A549 (cell line): Measurements from ENCODE around the gene FUT8. TPM values are rescaled to one million over a fixed set of nuclear protein-coding genes. Genes with fewer than 3 reads are reported as not detected.

Source experiments
- ATAC-seq, 2 experiments: fragments of 200-7000 bp in 1 of 2; fragments of >200 bp in 1 of 2; cut with Nextera tagmentation in 1 of 2; cut with Tn5 transposase in 1 of 2; 3 replicates each; pipeline versions ENCODE4 v1.8.0 to v1.9.1; 2018 to 2020; ENCODE audit warnings: mild to moderate bottlenecking in 1 of 2, moderate library complexity in 1 of 2
- CTCF ChIA-PET: fragments of 300-600 bp; sonication (Branson Sonifier 250); formaldehyde crosslinking; extraction: SDS; loops from one replicate; lab custom pipeline; 2021; ENCODE audit warnings: antibody characterized with exemption, inconsistent platforms; lab: Yijun Ruan, JAX
- POLR2A ChIA-PET: fragments of 350-600 bp; formaldehyde crosslinking; extraction: SDS; loops from one replicate; lab custom pipeline; 2021; ENCODE audit warnings: antibody characterized with exemption, inconsistent platforms; lab: Yijun Ruan, JAX
- DNase-seq, 2 experiments: peaks; one replicate each; pipeline versions ENCODE4 v3.0.0 to v3.0.0-alpha.2; 2011 to 2016; ENCODE audit warnings: low read depth in 1 of 2, low spot score in 1 of 2
- FAIRE-seq: peaks from 2 replicates; lab custom pipeline; 2011; peaks lifted over from hg19 to GRCh38; lab: Jason Lieb, UNC
- H3K27ac ChIP-seq, 2 experiments: fragments of >200 bp; sonication (Bioruptor Twin); formaldehyde crosslinking; 3 replicates each; pipeline ENCODE4 v1.5.1; 2016 to 2017
- H3K4me1 ChIP-seq: fragments of >200 bp; sonication (Bioruptor Twin); formaldehyde crosslinking; 3 replicates; pipeline ENCODE4 v1.6.1; 2016
- H3K4me2 ChIP-seq: fragments of >200 bp; sonication (Bioruptor Twin); formaldehyde crosslinking; 3 replicates; pipeline ENCODE4 v1.6.1; 2016
- H3K4me3 ChIP-seq: fragments of >200 bp; sonication (Bioruptor Twin); formaldehyde crosslinking; 3 replicates; pipeline ENCODE4 v1.5.1; 2016
- H3K9me3 ChIP-seq: fragments of >200 bp; sonication (Bioruptor Twin); formaldehyde crosslinking; 3 replicates; pipeline ENCODE4 v1.6.1; 2016
- BHLHE40 ChIP-seq: IDR thresholded peaks from 2 replicates; pipeline ENCODE4 v1.6.1; 2012; ENCODE audit warnings: low read depth, low read length, inconsistent platforms
- CBX2 ChIP-seq: fragments of 200-600 bp; sonication (generic); IDR thresholded peaks from 2 replicates; pipeline ENCODE4 v1.6.1; 2016; ENCODE audit warnings: low read depth, mild to moderate bottlenecking, borderline replicate concordance
- CEBPB ChIP-seq, 2 experiments: fragments of >200 bp in 1 of 2; sonication (Bioruptor Twin) in 1 of 2; formaldehyde crosslinking in 1 of 2; IDR thresholded peaks; 2 replicates each; pipeline ENCODE4 v1.6.1; 2012 to 2016
- CHD4 ChIP-seq: fragments of 200-600 bp; sonication (generic); IDR thresholded peaks from 2 replicates; pipeline ENCODE4 v1.6.1; 2016; ENCODE audit warnings: antibody characterized with exemption, mild to moderate bottlenecking, borderline replicate concordance
- EHF ChIP-seq: fragments of 250-450 bp; sonication (Bioruptor Pico); IDR thresholded peaks from 2 replicates; pipeline ENCODE4 v1.5.0; 2020; ENCODE audit warnings: mild to moderate bottlenecking
- EHMT2 ChIP-seq: fragments of 200-600 bp; sonication (generic); IDR thresholded peaks from 2 replicates; pipeline ENCODE4 v1.6.1; 2016; ENCODE audit warnings: antibody characterized with exemption, low read depth, mild to moderate bottlenecking, moderate library complexity
- FOSB ChIP-seq: fragments of 250-450 bp; sonication (Bioruptor Pico); IDR thresholded peaks from 2 replicates; pipeline ENCODE4 v1.5.0; 2020; ENCODE audit warnings: mild to moderate bottlenecking, moderate library complexity
- FOXS1 ChIP-seq: fragments of 250-450 bp; sonication (Bioruptor Pico); IDR thresholded peaks from 2 replicates; pipeline ENCODE4 v1.5.0; 2020; ENCODE audit warnings: mild to moderate bottlenecking, moderate library complexity
- HEYL ChIP-seq: fragments of 250-450 bp; sonication (Bioruptor Pico); IDR thresholded peaks from 2 replicates; pipeline ENCODE4 v1.8.0; 2021; ENCODE audit warnings: mild to moderate bottlenecking, moderate library complexity
- HOXA7 ChIP-seq: fragments of 250-450 bp; sonication (Bioruptor Pico); IDR thresholded peaks from 2 replicates; pipeline ENCODE4 v1.5.0; 2020; ENCODE audit warnings: mild to moderate bottlenecking, moderate library complexity
- HOXB13 ChIP-seq: fragments of 250-450 bp; sonication (Bioruptor Pico); IDR thresholded peaks from 2 replicates; pipeline ENCODE4 v1.5.0; 2020; ENCODE audit warnings: low read depth, mild to moderate bottlenecking, moderate library complexity
- HOXB5 ChIP-seq: fragments of 250-450 bp; sonication (Bioruptor Pico); IDR thresholded peaks from 2 replicates; pipeline ENCODE4 v1.5.0; 2020; ENCODE audit warnings: mild to moderate bottlenecking, moderate library complexity
- JUN ChIP-seq, 2 experiments: fragments of >200 bp; sonication (Bioruptor Twin); formaldehyde crosslinking; IDR thresholded peaks; 2 replicates in 1 of 2; 3 replicates in 1 of 2; pipeline ENCODE4 v1.6.1; 2016 to 2017
- JUNB ChIP-seq: fragments of >200 bp; sonication (Bioruptor Twin); formaldehyde crosslinking; IDR thresholded peaks from 2 replicates; pipeline ENCODE4 v1.6.1; 2016
- MAFK ChIP-seq: fragments of 450-650 bp; IDR thresholded peaks from 2 replicates; pipeline ENCODE4 v1.6.1; 2014; ENCODE audit not compliant: partially characterized antibody
- MYC ChIP-seq: IDR thresholded peaks from 2 replicates; pipeline ENCODE4 v1.6.1; 2012; ENCODE audit warnings: mild to moderate bottlenecking, inconsistent platforms, low read length, improper control_type of control experiment, borderline replicate concordance
- NFE2L2 ChIP-seq: fragments of 150-350 bp; conservative IDR thresholded peaks from 2 replicates; pipeline ENCODE4 v1.6.1; 2014; ENCODE audit warnings: low read length
- NPAS2 ChIP-seq: fragments of 250-450 bp; sonication (Bioruptor Pico); IDR thresholded peaks from 2 replicates; pipeline ENCODE4 v1.8.0; 2022; ENCODE audit warnings: mild to moderate bottlenecking, moderate library complexity, borderline replicate concordance
- RARB ChIP-seq: fragments of 250-450 bp; sonication (Bioruptor Pico); IDR thresholded peaks from 2 replicates; pipeline ENCODE4 v1.8.0; 2021; ENCODE audit warnings: mild to moderate bottlenecking, moderate library complexity
- SREBF2 ChIP-seq: fragments of 450-650 bp; IDR thresholded peaks from 2 replicates; pipeline ENCODE4 v1.6.1; 2014; ENCODE audit warnings: mild to moderate bottlenecking, moderate library complexity
- TP53 ChIP-seq: fragments of 250-450 bp; sonication (Bioruptor Pico); IDR thresholded peaks from 2 replicates; pipeline ENCODE4 v1.5.0; 2021; ENCODE audit warnings: mild to moderate bottlenecking, moderate library complexity
- ZC3H11A ChIP-seq: fragments of 450-650 bp; IDR thresholded peaks from 2 replicates; pipeline ENCODE4 v1.6.1; 2014; ENCODE audit warnings: antibody characterized with exemption, mild to moderate bottlenecking
- ZFP36 ChIP-seq: fragments of 450-650 bp; IDR thresholded peaks from 2 replicates; pipeline ENCODE4 v1.6.1; 2014; ENCODE audit warnings: borderline replicate concordance; ENCODE audit not compliant: partially characterized antibody
- WGBS: methylation state at CpG from one replicate; pipeline ENCODE4 v1.1.6; 2017; ENCODE audit errors: missing lambda C conversion rate; 5-methylcytosine and 5-hydroxymethylcytosine counted together
- polyA plus RNA-seq, 4 experiments: library from polyadenylated mRNA; depleted of rRNA in 3 of 4; stranded (reverse); fragments of >200 nt; fragmentation: RNase III in 1 of 4; extraction: RNeasy Plus Mini Kit Qiagen cat#74134 plus additional on column Dnase treatment in 1 of 4; gene quantifications; 2 replicates in 3 of 4; 3 replicates in 1 of 4; pipeline ENCODE4 v1.2.3, GENCODE V29; 2011 to 2017
- TF ChIP-seq, protein P1 (sequence below): fragments of 200-600 bp; sonication (generic); IDR thresholded peaks from 2 replicates; pipeline ENCODE4 v1.6.1; 2016; ENCODE audit warnings: antibody characterized with exemption, mild to moderate bottlenecking, moderate library complexity
- TF ChIP-seq, protein P2 (sequence below): fragments of >200 bp; sonication (Bioruptor Twin); formaldehyde crosslinking; IDR thresholded peaks from 2 replicates; pipeline ENCODE4 v1.6.1; 2016
- TF ChIP-seq, protein P3 (sequence below): IDR thresholded peaks from 2 replicates; pipeline ENCODE4 v1.6.1; 2012
- TF ChIP-seq, protein P4 (sequence below): IDR thresholded peaks from 2 replicates; pipeline ENCODE4 v1.6.1; 2012
- TF ChIP-seq, protein P5 (sequence below): fragments of >200 bp; sonication (Bioruptor Twin); formaldehyde crosslinking; IDR thresholded peaks from 3 replicates; pipeline ENCODE4 v1.5.1; 2016

Gene FUT8
- polyA plus RNA-seq, 2 of the 4 experiments (the other 2 are of a cell fraction) = 20.3 to 22.9 TPM

DNA sequence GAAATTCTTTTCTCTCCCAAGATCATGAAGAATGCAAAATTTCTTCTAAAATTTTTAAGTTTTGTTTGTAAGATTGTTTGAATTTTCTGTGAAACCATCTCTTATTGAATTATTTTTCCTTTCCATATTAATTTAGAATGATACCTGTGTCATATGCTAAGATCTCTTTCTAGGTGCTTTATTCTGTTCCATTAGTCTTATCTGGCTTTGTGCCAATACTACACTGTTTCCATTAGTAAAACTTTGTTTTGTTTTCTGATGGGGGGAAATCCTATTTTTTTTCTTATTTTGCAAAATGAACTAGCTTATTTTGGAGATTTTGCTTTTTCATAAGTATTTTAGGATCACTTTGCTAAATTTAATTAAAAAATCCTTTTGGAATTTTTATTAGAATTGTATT is 193.9 kb downstream of the FUT8 start (continued):
- TF ChIP-seq, protein P1, sequence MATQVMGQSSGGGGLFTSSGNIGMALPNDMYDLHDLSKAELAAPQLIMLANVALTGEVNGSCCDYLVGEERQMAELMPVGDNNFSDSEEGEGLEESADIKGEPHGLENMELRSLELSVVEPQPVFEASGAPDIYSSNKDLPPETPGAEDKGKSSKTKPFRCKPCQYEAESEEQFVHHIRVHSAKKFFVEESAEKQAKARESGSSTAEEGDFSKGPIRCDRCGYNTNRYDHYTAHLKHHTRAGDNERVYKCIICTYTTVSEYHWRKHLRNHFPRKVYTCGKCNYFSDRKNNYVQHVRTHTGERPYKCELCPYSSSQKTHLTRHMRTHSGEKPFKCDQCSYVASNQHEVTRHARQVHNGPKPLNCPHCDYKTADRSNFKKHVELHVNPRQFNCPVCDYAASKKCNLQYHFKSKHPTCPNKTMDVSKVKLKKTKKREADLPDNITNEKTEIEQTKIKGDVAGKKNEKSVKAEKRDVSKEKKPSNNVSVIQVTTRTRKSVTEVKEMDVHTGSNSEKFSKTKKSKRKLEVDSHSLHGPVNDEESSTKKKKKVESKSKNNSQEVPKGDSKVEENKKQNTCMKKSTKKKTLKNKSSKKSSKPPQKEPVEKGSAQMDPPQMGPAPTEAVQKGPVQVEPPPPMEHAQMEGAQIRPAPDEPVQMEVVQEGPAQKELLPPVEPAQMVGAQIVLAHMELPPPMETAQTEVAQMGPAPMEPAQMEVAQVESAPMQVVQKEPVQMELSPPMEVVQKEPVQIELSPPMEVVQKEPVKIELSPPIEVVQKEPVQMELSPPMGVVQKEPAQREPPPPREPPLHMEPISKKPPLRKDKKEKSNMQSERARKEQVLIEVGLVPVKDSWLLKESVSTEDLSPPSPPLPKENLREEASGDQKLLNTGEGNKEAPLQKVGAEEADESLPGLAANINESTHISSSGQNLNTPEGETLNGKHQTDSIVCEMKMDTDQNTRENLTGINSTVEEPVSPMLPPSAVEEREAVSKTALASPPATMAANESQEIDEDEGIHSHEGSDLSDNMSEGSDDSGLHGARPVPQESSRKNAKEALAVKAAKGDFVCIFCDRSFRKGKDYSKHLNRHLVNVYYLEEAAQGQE = no peak
- TF ChIP-seq RARB (CRISPR knock-in tag) (no peak), JUNB (no peak), NPAS2 (no peak), SREBF2 (no peak)

DNA sequence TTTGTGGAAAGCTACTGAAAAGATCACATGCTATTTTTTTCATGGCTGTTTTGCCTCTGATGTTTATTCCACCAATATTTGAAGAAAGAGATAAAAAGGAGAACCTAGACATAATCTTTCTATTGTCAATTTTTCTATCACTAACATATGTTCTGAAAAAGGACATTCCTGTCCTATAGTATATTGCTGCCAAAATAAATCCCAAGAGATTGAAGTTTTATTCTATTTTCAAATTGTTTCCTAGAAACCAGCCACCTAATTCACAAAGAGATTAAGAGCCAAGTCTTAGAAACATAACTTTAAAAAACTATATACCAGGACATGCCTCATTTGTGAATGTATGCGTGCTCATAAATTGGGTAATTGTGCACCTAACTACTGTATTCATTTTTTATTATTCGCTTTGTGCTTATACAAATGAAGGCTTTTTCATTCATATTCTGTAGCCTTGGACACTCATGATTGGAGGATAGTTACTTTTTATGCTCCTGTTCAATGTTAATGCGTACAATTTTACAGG is 200.7 kb downstream of the FUT8 start:
- CTCF ChIA-PET = no interaction called here
- TF ChIP-seq, protein P2, sequence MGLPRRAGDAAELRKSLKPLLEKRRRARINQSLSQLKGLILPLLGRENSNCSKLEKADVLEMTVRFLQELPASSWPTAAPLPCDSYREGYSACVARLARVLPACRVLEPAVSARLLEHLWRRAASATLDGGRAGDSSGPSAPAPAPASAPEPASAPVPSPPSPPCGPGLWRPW = no peak
- TF ChIP-seq RARB (CRISPR knock-in tag) = no peak
- no peak for TF ChIP-seq TP53 (CRISPR knock-in tag)
- no peak for TF ChIP-seq ZC3H11A
- TF ChIP-seq HOXB13 = no peak
- no peak for TF ChIP-seq HOXB5 (CRISPR knock-in tag)
- TF ChIP-seq FOSB (CRISPR knock-in tag) = no peak
- TF ChIP-seq CEBPB (IDR thresholded peaks at IDR 0.05) = no peak
- TF ChIP-seq FOXS1 (CRISPR knock-in tag) = no peak
- TF ChIP-seq, protein P3, sequence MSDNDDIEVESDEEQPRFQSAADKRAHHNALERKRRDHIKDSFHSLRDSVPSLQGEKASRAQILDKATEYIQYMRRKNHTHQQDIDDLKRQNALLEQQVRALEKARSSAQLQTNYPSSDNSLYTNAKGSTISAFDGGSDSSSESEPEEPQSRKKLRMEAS = no peak
- no peak for TF ChIP-seq HEYL (CRISPR knock-in tag)
- TF ChIP-seq, protein P4, sequence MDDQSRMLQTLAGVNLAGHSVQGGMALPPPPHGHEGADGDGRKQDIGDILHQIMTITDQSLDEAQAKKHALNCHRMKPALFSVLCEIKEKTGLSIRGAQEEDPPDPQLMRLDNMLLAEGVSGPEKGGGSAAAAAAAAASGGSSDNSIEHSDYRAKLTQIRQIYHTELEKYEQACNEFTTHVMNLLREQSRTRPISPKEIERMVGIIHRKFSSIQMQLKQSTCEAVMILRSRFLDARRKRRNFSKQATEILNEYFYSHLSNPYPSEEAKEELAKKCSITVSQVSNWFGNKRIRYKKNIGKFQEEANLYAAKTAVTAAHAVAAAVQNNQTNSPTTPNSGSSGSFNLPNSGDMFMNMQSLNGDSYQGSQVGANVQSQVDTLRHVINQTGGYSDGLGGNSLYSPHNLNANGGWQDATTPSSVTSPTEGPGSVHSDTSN = no peak
- no peak for TF ChIP-seq JUN (IDR thresholded peaks at IDR 0.05)
- TF ChIP-seq CHD4 = no peak
- TF ChIP-seq ZFP36 = no peak
- no peak for TF ChIP-seq JUNB
- TF ChIP-seq MYC = no peak
- H3K9me3 ChIP-seq = no peaks in the 10 kb centered on the region
- no peak overlapping the region for H3K4me3 ChIP-seq
- ATAC-seq (no peak), DNase-seq (no peak), FAIRE-seq (no peak)
- no peak overlapping the region for H3K27ac ChIP-seq
- 95% methylated on average over 3 of the region's 3 CpGs for WGBS
- no peak overlapping the region for H3K4me2 ChIP-seq
- no peaks in the 10 kb centered on the region for H3K4me1 ChIP-seq
- POLR2A ChIA-PET = no interaction called here

DNA sequence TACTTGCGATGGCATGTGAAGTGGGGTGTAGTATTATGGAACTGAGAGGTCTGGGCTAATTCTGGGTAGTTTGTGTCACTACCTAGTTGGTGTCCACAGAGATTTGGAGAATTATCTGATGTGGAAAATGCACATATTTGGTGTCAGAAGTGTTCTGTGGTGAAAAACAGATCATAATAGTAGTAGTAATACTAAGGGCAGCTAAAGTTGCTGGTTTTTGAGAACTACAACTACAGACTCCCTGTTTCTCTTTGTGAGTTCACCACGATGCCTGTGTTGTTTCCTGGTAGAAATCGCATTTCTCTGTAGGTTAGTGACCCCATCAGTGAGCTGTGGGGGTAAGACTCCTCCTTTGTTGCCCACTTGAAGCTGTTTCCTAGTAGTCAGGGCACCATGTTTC is 206.5 kb downstream of the FUT8 start:
- ATAC-seq (no peak), FAIRE-seq (no peak), DNase-seq (no peak)
- H3K9me3 ChIP-seq = no peaks in the 10 kb centered on the region
- no peak overlapping the region for H3K4me3 ChIP-seq
- no peak overlapping the region for H3K27ac ChIP-seq
- no peaks in the 10 kb centered on the region for H3K4me1 ChIP-seq
- CTCF ChIA-PET = no interaction called here
- no peak overlapping the region for H3K4me2 ChIP-seq
- TF ChIP-seq MYC (no peak), CBX2 (no peak), EHF (CRISPR knock-in tag) (no peak), FOSB (CRISPR knock-in tag) (no peak), MAFK (no peak), TP53 (CRISPR knock-in tag) (no peak), NFE2L2 (no peak), EHMT2 (no peak), HEYL (CRISPR knock-in tag) (no peak), HOXA7 (no peak), BHLHE40 (no peak)
- TF ChIP-seq, protein P5, sequence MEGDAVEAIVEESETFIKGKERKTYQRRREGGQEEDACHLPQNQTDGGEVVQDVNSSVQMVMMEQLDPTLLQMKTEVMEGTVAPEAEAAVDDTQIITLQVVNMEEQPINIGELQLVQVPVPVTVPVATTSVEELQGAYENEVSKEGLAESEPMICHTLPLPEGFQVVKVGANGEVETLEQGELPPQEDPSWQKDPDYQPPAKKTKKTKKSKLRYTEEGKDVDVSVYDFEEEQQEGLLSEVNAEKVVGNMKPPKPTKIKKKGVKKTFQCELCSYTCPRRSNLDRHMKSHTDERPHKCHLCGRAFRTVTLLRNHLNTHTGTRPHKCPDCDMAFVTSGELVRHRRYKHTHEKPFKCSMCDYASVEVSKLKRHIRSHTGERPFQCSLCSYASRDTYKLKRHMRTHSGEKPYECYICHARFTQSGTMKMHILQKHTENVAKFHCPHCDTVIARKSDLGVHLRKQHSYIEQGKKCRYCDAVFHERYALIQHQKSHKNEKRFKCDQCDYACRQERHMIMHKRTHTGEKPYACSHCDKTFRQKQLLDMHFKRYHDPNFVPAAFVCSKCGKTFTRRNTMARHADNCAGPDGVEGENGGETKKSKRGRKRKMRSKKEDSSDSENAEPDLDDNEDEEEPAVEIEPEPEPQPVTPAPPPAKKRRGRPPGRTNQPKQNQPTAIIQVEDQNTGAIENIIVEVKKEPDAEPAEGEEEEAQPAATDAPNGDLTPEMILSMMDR = no peak
- TF ChIP-seq, protein P2 = no peak
- POLR2A ChIA-PET = no interaction called here
- WGBS = 73% methylated on average over 3 of the region's 3 CpGs
